SK-N-SH (cell line): Measurements from ENCODE around the gene PRR22.

Experiments used
- CTCF ChIP-seq: fragments of 200-600 bp; sonication (generic); IDR thresholded peaks from 2 replicates; pipeline ENCODE4 v1.6.1; 2017; ENCODE audit warnings: antibody characterized with exemption, mild to moderate bottlenecking, moderate library complexity
- EP300 ChIP-seq, 2 experiments: IDR thresholded peaks; 2 replicates each; pipeline versions ENCODE4 v1.4.0 to v1.6.1; 2012; ENCODE audit warnings: borderline replicate concordance in 1 of 2, low read depth in 1 of 2, low read length in 1 of 2
- GABPA ChIP-seq: IDR thresholded peaks from 2 replicates; pipeline ENCODE4 v1.4.0; 2012; ENCODE audit warnings: low read depth, mild to moderate bottlenecking
- MAX ChIP-seq: IDR thresholded peaks from 2 replicates; pipeline ENCODE4 v1.4.0; 2012; ENCODE audit warnings: low read depth
- MEF2A ChIP-seq: IDR thresholded peaks from 2 replicates; pipeline ENCODE4 v1.4.0; 2012; ENCODE audit warnings: low read depth, borderline replicate concordance
- NFIC ChIP-seq: IDR thresholded peaks from 2 replicates; pipeline ENCODE4 v1.4.0; 2012; ENCODE audit warnings: borderline replicate concordance
- POLR2AphosphoS5 ChIP-seq: IDR thresholded peaks from 2 replicates; pipeline ENCODE4 v1.6.1; 2012; ENCODE audit warnings: low read depth, low read length
- TF ChIP-seq, protein P1 (sequence below): IDR thresholded peaks from 2 replicates; pipeline ENCODE4 v1.4.0; 2012; ENCODE audit warnings: low read depth, borderline replicate concordance

DNA sequence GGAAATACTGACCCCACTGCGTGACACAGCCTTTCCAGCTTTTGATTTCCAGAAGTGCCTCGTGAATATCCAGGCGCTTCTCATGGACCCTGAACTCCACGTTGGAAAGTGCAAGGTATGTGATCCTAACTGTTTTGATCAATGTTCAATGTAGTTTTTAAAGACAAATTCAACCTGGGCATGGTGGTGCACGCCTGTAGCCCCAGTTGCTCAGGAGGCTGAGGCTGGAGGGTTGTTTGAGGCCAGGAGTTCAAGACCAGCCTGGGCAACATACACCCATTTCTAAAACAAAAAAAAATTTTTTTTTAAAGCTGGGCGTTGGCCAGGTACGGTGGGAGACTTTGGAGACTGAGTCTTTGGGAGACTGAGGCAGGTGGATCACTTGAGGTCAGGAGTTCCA is 32.8 kb downstream of the PRR22 start:
- no peak for TF ChIP-seq EP300 (IDR thresholded peaks at IDR 0.05; ENCODE audit: borderline replicate concordance in 1 of 2, low read depth in 1 of 2, low read length in 1 of 2)
- no peak for TF ChIP-seq GABPA
- TF ChIP-seq CTCF: no peak
- no peak for TF ChIP-seq POLR2AphosphoS5
- TF ChIP-seq MEF2A: no peak
- no peak for TF ChIP-seq MAX
- no peak for TF ChIP-seq NFIC
- TF ChIP-seq, protein P1, sequence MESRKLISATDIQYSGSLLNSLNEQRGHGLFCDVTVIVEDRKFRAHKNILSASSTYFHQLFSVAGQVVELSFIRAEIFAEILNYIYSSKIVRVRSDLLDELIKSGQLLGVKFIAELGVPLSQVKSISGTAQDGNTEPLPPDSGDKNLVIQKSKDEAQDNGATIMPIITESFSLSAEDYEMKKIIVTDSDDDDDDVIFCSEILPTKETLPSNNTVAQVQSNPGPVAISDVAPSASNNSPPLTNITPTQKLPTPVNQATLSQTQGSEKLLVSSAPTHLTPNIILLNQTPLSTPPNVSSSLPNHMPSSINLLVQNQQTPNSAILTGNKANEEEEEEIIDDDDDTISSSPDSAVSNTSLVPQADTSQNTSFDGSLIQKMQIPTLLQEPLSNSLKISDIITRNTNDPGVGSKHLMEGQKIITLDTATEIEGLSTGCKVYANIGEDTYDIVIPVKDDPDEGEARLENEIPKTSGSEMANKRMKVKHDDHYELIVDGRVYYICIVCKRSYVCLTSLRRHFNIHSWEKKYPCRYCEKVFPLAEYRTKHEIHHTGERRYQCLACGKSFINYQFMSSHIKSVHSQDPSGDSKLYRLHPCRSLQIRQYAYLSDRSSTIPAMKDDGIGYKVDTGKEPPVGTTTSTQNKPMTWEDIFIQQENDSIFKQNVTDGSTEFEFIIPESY: no peak
